WTC11 (cell line): Measurements from ENCODE around the gene SHC2. TPM values are rescaled to one million over a fixed set of nuclear protein-coding genes. Genes with fewer than 3 reads are reported as not detected.

ENCODE experiments used
- ATAC-seq: fragments of 200-7000 bp; cut with Tn5 transposase; 2 replicates; pipeline ENCODE4 v1.10.0; 2021; ENCODE audit warnings: mild to moderate bottlenecking, moderate library complexity
- CTCF ChIA-PET: fragments of 300-600 bp; sonication (Branson Sonifier 250); formaldehyde crosslinking; loops from one replicate; lab custom pipeline; 2021; ENCODE audit warnings: antibody characterized with exemption; lab: Charles Lee
- POLR2A ChIA-PET: fragments of 350-600 bp; sonication (Branson Sonifier 250); formaldehyde crosslinking; loops from one replicate; lab custom pipeline; 2021; ENCODE audit warnings: antibody characterized with exemption; lab: Charles Lee
- DNase-seq: peaks from one replicate; pipeline ENCODE4 v3.0.0; 2021; ENCODE audit warnings: low spot score
- H3K27ac Mint-ChIP-seq: 2 replicates; pipeline ENCODE4 v1.8.0; 2021; ENCODE audit warnings: mixed read lengths
- H3K27me3 Mint-ChIP-seq: 2 replicates; pipeline ENCODE4 v1.8.0; 2021; ENCODE audit warnings: low read depth, mild to moderate bottlenecking, moderate library complexity, mixed read lengths
- H3K36me3 Mint-ChIP-seq: 2 replicates; pipeline ENCODE4 v1.8.0; 2021; ENCODE audit warnings: mixed read lengths
- H3K4me1 Mint-ChIP-seq: 2 replicates; pipeline ENCODE4 v1.8.0; 2022; ENCODE audit warnings: mixed read lengths
- H3K4me3 Mint-ChIP-seq: 2 replicates; pipeline ENCODE4 v1.8.0; 2021; ENCODE audit warnings: mild to moderate bottlenecking, moderate library complexity, mixed read lengths
- H3K9me3 Mint-ChIP-seq: 2 replicates; pipeline ENCODE4 v1.8.0; 2021; ENCODE audit warnings: mixed read lengths
- FOXJ3 ChIP-seq: sonication (generic); formaldehyde crosslinking; IDR thresholded peaks from 2 replicates; pipeline ENCODE4 v1.9.0; 2021; ENCODE audit warnings: missing genetic modification reagents, mild to moderate bottlenecking, borderline replicate concordance
- FOXK1 ChIP-seq: sonication (generic); formaldehyde crosslinking; IDR thresholded peaks from 2 replicates; pipeline ENCODE4 v1.8.0; 2022; ENCODE audit warnings: mild to moderate bottlenecking, moderate library complexity, missing genetic modification reagents
- GTF2I ChIP-seq: fragments of 250-450 bp; sonication (Bioruptor Pico); conservative IDR thresholded peaks from 2 replicates; pipeline ENCODE4 v1.4.0; 2021; ENCODE audit warnings: mild to moderate bottlenecking
- HMGA2 ChIP-seq: fragments of 250-450 bp; sonication (Bioruptor Pico); IDR thresholded peaks from 2 replicates; pipeline ENCODE4 v1.4.0; 2021; ENCODE audit warnings: mild to moderate bottlenecking, moderate library complexity
- KAT7 ChIP-seq: sonication (generic); formaldehyde crosslinking; IDR thresholded peaks from 2 replicates; pipeline ENCODE4 v1.8.1; 2023; ENCODE audit warnings: missing genetic modification reagents, mild to moderate bottlenecking, borderline replicate concordance
- PRRX2 ChIP-seq: fragments of 250-450 bp; sonication (Bioruptor Pico); IDR thresholded peaks from 2 replicates; pipeline ENCODE4 v1.8.0; 2021; ENCODE audit warnings: mild to moderate bottlenecking
- ZNF219 ChIP-seq: sonication (generic); formaldehyde crosslinking; IDR thresholded peaks from 2 replicates; pipeline ENCODE4 v1.8.0; 2023; ENCODE audit warnings: missing genetic modification reagents, mild to moderate bottlenecking, borderline replicate concordance
- ZNF263 ChIP-seq: sonication (generic); formaldehyde crosslinking; IDR thresholded peaks from 2 replicates; pipeline ENCODE4 v1.8.1; 2022; ENCODE audit warnings: low read depth, mild to moderate bottlenecking, moderate library complexity, missing genetic modification reagents
- ZNF423 ChIP-seq: fragments of 250-450 bp; sonication (Bioruptor Pico); IDR thresholded peaks from 2 replicates; pipeline ENCODE4 v2.1.2; 2022; ENCODE audit warnings: mild to moderate bottlenecking, moderate library complexity
- total RNA-seq: library from RNA; stranded (reverse); gene quantifications from 3 replicates; pipeline ENCODE4 v1.2.3, GENCODE V29; 2021
- TF ChIP-seq, protein P1 (sequence below): sonication (generic); formaldehyde crosslinking; IDR thresholded peaks from 2 replicates; pipeline ENCODE4 v1.8.1; 2023; ENCODE audit warnings: mild to moderate bottlenecking, moderate library complexity, missing genetic modification reagents
- TF ChIP-seq, protein P2 (sequence below): fragments of 200-600 bp; IDR thresholded peaks from 2 replicates; pipeline ENCODE4 v1.8.0; 2022; ENCODE audit warnings: antibody characterized with exemption
- TF ChIP-seq, protein P3 (sequence below): sonication (generic); formaldehyde crosslinking; conservative IDR thresholded peaks from 2 replicates; pipeline ENCODE4 v1.8.1; 2023; ENCODE audit warnings: mild to moderate bottlenecking, low read depth, missing genetic modification reagents, moderate library complexity
- TF ChIP-seq, protein P4 (sequence below): sonication (generic); formaldehyde crosslinking; IDR thresholded peaks from 2 replicates; pipeline ENCODE4 v1.8.1; 2023; ENCODE audit warnings: mild to moderate bottlenecking, missing genetic modification reagents
- TF ChIP-seq, protein P5 (sequence below): sonication (generic); formaldehyde crosslinking; IDR thresholded peaks from 2 replicates; pipeline ENCODE4 v1.8.1; 2022; ENCODE audit warnings: mild to moderate bottlenecking, moderate library complexity, missing genetic modification reagents
- TF ChIP-seq, protein P6 (sequence below): sonication (generic); formaldehyde crosslinking; IDR thresholded peaks from 2 replicates; pipeline ENCODE4 v1.8.0; 2022; ENCODE audit warnings: missing genetic modification reagents
- TF ChIP-seq, protein P7 (sequence below): sonication (generic); formaldehyde crosslinking; IDR thresholded peaks from 2 replicates; pipeline ENCODE4 v1.8.1; 2022; ENCODE audit warnings: mild to moderate bottlenecking, missing genetic modification reagents, moderate library complexity, borderline replicate concordance

The SHC2 gene
- total RNA-seq, 1 experiment from 2014 or later = 8.4 TPM

DNA sequence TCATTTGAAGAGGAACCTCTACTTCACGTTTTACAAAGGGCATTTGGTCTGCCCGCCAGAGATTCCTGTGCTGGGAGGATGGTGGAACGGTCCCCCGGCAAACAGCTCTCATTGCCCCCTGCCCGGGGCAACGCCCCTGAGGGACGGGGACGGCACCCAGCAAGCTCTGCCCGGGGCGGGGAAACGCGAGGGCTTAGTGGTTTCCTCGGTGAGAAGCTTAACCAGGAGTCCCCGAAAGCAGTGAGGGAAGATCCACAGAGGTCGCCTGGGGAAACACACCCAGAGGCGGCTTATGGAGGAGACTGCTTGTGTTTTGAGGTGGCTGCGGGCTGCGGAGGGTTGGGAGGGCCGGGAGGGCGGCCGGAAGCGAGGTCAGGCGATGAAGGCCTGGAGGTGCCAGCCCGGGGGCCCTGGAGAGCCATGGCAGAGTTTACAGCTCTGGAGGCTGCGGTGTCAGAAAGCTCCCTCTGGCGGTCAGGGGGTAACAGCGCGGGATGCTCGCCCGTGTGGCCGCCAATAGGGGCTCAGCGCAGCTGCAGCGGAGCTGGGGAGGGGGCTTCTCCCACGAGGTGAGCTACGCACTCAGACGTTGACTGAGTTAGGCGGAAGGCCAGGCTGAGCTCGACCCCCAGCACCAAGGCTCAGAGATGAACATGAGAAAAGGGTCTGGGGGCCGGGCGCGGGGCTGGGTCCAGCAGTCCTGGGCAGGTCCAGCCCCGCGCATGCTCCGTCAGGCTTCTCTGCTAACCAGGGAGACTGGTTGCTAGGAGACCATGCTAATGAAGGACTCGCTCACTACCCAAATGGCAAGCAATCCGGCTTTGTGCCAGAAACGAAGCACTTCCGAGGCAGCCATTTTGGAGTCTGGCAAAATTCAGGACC, 45.8 kb upstream of the SHC2 start (continued):
- TF ChIP-seq, protein P1, sequence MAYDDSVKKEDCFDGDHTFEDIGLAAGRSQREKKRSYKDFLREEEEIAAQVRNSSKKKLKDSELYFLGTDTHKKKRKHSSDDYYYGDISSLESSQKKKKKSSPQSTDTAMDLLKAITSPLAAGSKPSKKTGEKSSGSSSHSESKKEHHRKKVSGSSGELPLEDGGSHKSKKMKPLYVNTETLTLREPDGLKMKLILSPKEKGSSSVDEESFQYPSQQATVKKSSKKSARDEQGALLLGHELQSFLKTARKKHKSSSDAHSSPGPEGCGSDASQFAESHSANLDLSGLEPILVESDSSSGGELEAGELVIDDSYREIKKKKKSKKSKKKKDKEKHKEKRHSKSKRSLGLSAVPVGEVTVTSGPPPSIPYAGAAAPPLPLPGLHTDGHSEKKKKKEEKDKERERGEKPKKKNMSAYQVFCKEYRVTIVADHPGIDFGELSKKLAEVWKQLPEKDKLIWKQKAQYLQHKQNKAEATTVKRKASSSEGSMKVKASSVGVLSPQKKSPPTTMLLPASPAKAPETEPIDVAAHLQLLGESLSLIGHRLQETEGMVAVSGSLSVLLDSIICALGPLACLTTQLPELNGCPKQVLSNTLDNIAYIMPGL (CRISPR knock-in tag) = peak; percentile 90
- TF ChIP-seq, protein P2, sequence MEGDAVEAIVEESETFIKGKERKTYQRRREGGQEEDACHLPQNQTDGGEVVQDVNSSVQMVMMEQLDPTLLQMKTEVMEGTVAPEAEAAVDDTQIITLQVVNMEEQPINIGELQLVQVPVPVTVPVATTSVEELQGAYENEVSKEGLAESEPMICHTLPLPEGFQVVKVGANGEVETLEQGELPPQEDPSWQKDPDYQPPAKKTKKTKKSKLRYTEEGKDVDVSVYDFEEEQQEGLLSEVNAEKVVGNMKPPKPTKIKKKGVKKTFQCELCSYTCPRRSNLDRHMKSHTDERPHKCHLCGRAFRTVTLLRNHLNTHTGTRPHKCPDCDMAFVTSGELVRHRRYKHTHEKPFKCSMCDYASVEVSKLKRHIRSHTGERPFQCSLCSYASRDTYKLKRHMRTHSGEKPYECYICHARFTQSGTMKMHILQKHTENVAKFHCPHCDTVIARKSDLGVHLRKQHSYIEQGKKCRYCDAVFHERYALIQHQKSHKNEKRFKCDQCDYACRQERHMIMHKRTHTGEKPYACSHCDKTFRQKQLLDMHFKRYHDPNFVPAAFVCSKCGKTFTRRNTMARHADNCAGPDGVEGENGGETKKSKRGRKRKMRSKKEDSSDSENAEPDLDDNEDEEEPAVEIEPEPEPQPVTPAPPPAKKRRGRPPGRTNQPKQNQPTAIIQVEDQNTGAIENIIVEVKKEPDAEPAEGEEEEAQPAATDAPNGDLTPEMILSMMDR = peak; percentile 84
- peak; percentile 34; the same call in 1 of the 2 replicates for TF ChIP-seq ZNF423 (CRISPR knock-in tag)
- 0 out of 2 replicates have a peak, but pooled peaks have one; percentile 46 for TF ChIP-seq GTF2I
- TF ChIP-seq, all 79 proteins: peak for 16

DNA sequence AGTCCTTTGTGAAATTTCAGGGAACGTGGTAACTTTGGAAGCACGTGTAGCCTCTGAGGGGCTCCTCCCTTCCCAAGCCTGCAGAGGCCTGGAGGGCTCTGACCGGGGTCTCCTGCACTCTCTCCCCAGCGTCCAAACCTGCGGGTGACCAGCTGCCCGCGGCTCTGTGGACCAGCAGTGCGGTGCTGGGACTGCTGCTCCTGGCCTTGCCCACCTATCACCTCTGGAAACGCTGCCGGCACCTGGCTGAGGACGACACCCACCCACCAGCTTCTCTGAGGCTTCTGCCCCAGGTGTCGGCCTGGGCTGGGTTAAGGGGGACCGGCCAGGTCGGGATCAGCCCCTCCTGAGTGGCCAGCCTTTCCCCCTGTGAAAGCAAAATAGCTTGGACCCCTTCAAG, 43.8 kb upstream of the SHC2 start:
- Mint-ChIP-seq H3K4me1 (peaks cover 8% of the 10 kb centered on the region), H3K27me3 (peaks cover 34% of the 10 kb centered on the region), H3K9me3 (peaks cover 7% of the 10 kb centered on the region; the same call in 1 of the 2 replicates), H3K36me3 (peaks cover 8% of the 10 kb centered on the region), H3K4me3 (no peak overlapping the region), H3K27ac (no peak overlapping the region)
- no peak for ATAC-seq
- no peak for DNase-seq
- POLR2A ChIA-PET = no interaction called here
- CTCF ChIA-PET = interaction anchor here (1.2 kb wide), 1 partner anchor 9 kb away, joined by 5 read pairs; the partner anchor contains the start of gene MADCAM1
- TF ChIP-seq, protein P3, sequence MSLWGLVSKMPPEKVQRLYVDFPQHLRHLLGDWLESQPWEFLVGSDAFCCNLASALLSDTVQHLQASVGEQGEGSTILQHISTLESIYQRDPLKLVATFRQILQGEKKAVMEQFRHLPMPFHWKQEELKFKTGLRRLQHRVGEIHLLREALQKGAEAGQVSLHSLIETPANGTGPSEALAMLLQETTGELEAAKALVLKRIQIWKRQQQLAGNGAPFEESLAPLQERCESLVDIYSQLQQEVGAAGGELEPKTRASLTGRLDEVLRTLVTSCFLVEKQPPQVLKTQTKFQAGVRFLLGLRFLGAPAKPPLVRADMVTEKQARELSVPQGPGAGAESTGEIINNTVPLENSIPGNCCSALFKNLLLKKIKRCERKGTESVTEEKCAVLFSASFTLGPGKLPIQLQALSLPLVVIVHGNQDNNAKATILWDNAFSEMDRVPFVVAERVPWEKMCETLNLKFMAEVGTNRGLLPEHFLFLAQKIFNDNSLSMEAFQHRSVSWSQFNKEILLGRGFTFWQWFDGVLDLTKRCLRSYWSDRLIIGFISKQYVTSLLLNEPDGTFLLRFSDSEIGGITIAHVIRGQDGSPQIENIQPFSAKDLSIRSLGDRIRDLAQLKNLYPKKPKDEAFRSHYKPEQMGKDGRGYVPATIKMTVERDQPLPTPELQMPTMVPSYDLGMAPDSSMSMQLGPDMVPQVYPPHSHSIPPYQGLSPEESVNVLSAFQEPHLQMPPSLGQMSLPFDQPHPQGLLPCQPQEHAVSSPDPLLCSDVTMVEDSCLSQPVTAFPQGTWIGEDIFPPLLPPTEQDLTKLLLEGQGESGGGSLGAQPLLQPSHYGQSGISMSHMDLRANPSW (CRISPR knock-in tag) = no peak
- TF ChIP-seq, protein P4, sequence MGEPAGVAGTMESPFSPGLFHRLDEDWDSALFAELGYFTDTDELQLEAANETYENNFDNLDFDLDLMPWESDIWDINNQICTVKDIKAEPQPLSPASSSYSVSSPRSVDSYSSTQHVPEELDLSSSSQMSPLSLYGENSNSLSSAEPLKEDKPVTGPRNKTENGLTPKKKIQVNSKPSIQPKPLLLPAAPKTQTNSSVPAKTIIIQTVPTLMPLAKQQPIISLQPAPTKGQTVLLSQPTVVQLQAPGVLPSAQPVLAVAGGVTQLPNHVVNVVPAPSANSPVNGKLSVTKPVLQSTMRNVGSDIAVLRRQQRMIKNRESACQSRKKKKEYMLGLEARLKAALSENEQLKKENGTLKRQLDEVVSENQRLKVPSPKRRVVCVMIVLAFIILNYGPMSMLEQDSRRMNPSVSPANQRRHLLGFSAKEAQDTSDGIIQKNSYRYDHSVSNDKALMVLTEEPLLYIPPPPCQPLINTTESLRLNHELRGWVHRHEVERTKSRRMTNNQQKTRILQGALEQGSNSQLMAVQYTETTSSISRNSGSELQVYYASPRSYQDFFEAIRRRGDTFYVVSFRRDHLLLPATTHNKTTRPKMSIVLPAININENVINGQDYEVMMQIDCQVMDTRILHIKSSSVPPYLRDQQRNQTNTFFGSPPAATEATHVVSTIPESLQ = no peak
- TF ChIP-seq ZNF219 (CRISPR knock-in tag) = no peak
- TF ChIP-seq HMGA2 = no peak
- TF ChIP-seq, protein P5, sequence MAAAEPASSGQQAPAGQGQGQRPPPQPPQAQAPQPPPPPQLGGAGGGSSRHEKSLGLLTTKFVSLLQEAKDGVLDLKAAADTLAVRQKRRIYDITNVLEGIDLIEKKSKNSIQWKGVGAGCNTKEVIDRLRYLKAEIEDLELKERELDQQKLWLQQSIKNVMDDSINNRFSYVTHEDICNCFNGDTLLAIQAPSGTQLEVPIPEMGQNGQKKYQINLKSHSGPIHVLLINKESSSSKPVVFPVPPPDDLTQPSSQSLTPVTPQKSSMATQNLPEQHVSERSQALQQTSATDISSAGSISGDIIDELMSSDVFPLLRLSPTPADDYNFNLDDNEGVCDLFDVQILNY (CRISPR knock-in tag) = no peak
- TF ChIP-seq, protein P6, sequence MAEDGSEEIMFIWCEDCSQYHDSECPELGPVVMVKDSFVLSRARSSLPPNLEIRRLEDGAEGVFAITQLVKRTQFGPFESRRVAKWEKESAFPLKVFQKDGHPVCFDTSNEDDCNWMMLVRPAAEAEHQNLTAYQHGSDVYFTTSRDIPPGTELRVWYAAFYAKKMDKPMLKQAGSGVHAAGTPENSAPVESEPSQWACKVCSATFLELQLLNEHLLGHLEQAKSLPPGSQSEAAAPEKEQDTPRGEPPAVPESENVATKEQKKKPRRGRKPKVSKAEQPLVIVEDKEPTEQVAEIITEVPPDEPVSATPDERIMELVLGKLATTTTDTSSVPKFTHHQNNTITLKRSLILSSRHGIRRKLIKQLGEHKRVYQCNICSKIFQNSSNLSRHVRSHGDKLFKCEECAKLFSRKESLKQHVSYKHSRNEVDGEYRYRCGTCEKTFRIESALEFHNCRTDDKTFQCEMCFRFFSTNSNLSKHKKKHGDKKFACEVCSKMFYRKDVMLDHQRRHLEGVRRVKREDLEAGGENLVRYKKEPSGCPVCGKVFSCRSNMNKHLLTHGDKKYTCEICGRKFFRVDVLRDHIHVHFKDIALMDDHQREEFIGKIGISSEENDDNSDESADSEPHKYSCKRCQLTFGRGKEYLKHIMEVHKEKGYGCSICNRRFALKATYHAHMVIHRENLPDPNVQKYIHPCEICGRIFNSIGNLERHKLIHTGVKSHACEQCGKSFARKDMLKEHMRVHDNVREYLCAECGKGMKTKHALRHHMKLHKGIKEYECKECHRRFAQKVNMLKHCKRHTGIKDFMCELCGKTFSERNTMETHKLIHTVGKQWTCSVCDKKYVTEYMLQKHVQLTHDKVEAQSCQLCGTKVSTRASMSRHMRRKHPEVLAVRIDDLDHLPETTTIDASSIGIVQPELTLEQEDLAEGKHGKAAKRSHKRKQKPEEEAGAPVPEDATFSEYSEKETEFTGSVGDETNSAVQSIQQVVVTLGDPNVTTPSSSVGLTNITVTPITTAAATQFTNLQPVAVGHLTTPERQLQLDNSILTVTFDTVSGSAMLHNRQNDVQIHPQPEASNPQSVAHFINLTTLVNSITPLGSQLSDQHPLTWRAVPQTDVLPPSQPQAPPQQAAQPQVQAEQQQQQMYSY (CRISPR knock-in tag) = no peak
- no peak for TF ChIP-seq FOXJ3
- TF ChIP-seq, protein P2 = no peak
- no peak for TF ChIP-seq FOXK1
- TF ChIP-seq KAT7 = no peak
- TF ChIP-seq GTF2I = no peak
- TF ChIP-seq, protein P7, sequence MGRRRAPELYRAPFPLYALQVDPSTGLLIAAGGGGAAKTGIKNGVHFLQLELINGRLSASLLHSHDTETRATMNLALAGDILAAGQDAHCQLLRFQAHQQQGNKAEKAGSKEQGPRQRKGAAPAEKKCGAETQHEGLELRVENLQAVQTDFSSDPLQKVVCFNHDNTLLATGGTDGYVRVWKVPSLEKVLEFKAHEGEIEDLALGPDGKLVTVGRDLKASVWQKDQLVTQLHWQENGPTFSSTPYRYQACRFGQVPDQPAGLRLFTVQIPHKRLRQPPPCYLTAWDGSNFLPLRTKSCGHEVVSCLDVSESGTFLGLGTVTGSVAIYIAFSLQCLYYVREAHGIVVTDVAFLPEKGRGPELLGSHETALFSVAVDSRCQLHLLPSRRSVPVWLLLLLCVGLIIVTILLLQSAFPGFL (CRISPR knock-in tag) = no peak
- TF ChIP-seq ZNF263 = no peak
- TF ChIP-seq PRRX2 (CRISPR knock-in tag) = no peak
